OCI-LY7 (cell line): ENCODE results near the gene PHOX2B.

Experiments used
- EZH2phosphoT487 ChIP-seq: fragments of 200-600 bp; sonication (generic); IDR thresholded peaks from 2 replicates; pipeline ENCODE4 v1.6.1; 2018; ENCODE audit warnings: low read depth, borderline replicate concordance, mild to moderate bottlenecking, mixed run types, antibody characterized with exemption, low read length, moderate library complexity, mixed read lengths
- TF ChIP-seq, protein P1 (sequence below): fragments of 200-600 bp; sonication (generic); conservative IDR thresholded peaks from 2 replicates; pipeline ENCODE4 v1.5.1; 2014; ENCODE audit warnings: mild to moderate bottlenecking, antibody characterized with exemption, low read length, moderate library complexity, mixed read lengths

DNA sequence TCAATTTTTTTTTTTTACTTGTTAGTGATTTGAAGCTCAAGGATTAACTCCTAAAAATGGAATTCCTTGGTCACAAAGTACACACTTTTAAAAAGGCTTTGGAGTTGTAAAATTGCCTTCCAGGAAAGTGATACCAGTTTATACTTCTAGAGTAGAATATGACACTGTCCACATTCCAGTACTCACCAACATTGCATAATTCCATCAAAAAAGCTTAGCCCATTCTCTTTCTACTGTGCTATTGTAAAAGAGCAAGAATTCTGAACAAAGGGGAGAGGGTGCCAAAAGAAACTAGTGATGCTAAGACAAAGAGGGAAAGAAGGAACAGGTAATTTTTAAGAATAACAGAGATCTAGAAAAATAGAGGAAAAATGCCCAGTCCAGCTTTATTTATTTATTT, 10.4 kb upstream of the PHOX2B start:
- TF ChIP-seq, protein P1, sequence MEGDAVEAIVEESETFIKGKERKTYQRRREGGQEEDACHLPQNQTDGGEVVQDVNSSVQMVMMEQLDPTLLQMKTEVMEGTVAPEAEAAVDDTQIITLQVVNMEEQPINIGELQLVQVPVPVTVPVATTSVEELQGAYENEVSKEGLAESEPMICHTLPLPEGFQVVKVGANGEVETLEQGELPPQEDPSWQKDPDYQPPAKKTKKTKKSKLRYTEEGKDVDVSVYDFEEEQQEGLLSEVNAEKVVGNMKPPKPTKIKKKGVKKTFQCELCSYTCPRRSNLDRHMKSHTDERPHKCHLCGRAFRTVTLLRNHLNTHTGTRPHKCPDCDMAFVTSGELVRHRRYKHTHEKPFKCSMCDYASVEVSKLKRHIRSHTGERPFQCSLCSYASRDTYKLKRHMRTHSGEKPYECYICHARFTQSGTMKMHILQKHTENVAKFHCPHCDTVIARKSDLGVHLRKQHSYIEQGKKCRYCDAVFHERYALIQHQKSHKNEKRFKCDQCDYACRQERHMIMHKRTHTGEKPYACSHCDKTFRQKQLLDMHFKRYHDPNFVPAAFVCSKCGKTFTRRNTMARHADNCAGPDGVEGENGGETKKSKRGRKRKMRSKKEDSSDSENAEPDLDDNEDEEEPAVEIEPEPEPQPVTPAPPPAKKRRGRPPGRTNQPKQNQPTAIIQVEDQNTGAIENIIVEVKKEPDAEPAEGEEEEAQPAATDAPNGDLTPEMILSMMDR, result no peak
- TF ChIP-seq EZH2phosphoT487, result no peak
